Measurements from ENCODE around the gene ID4.

The ID4 gene

GRCh38 chr6:19830171-19830570 is 7.0 kb upstream of the ID4 start:
- no peak overlapping the region for H3K4me3 ChIP-seq (ENCODE audit: low read depth, low read length)
- no peak for TF ChIP-seq CTCF (IDR thresholded peaks at IDR 0.05; ENCODE audit: insufficient read depth, low read depth, low read length, missing control alignments)
- DNase-seq (ENCODE audit: low read depth), result no peak

- no peak for DNase-seq (ENCODE audit: low read depth)
- no peak for TF ChIP-seq CTCF (IDR thresholded peaks at IDR 0.05; ENCODE audit: insufficient read depth, low read depth, low read length, missing control alignments)
- no peak overlapping the region for H3K4me3 ChIP-seq (ENCODE audit: low read depth, low read length)
These were observed 5.8 kb upstream of the ID4 start for GRCh38 chr6:19831358-19831757.

GRCh38 chr6:19833947-19834346 is 3.2 kb upstream of the ID4 start:
- no peak overlapping the region for H3K4me3 ChIP-seq (ENCODE audit: low read depth, low read length)
- TF ChIP-seq CTCF (IDR thresholded peaks at IDR 0.05; ENCODE audit: insufficient read depth, low read depth, low read length, missing control alignments), result no peak
- no peak for DNase-seq (ENCODE audit: low read depth)

GRCh38 chr6:19834858-19835257 is 2.3 kb upstream of the ID4 start:
- TF ChIP-seq CTCF (IDR thresholded peaks at IDR 0.05; ENCODE audit: insufficient read depth, low read depth, low read length, missing control alignments), result no peak
- no peak overlapping the region for H3K4me3 ChIP-seq (ENCODE audit: low read depth, low read length)
- DNase-seq (ENCODE audit: low read depth), result no peak

DNA sequence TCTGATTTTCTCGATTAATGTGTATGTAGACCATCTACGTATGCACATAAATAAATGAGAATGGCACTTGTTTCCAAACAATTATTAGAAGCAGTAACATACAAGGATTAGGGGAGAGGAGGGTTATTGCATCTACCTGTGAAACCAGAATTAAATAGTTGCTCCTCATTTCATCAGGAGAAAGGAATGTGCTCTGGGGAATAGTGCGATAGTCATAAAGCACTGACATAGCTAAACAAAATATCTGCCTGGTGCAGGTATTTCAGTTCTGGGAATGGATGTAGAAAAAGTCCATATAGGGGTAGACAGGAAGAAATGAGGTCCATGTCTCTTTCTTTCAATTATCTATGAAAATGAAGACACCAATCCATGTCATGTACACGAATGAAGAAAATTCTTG is 1.6 kb upstream of the ID4 start:
- no peak for TF ChIP-seq CTCF (IDR thresholded peaks at IDR 0.05; ENCODE audit: insufficient read depth, low read depth, low read length, missing control alignments)
- no peak overlapping the region for H3K4me3 ChIP-seq (ENCODE audit: low read depth, low read length)
- DNase-seq (ENCODE audit: low read depth), result no peak

- no peak overlapping the region for H3K4me3 ChIP-seq (ENCODE audit: low read depth, low read length)
- no peak for DNase-seq (ENCODE audit: low read depth)
- no peak for TF ChIP-seq CTCF (IDR thresholded peaks at IDR 0.05; ENCODE audit: insufficient read depth, low read depth, low read length, missing control alignments)
These were observed 606 bp downstream of the ID4 start for GRCh38 chr6:19837511-19838441.

Data from GM12865 (cell line).